H1 (cell line): ENCODE measurements around the gene EED. TPM values are rescaled to one million over a fixed set of nuclear protein-coding genes. Genes with fewer than 3 reads are reported as not detected.

Source experiments
- CTCF ChIA-PET: fragments of 300-600 bp; sonication (Branson Sonifier 250); formaldehyde crosslinking; loops from one replicate; lab custom pipeline; 2021; ENCODE audit not compliant: partially characterized antibody; lab: Charles Lee
- POLR2A ChIA-PET: fragments of 300-600 bp; sonication (Branson Sonifier 250); formaldehyde crosslinking; loops from one replicate; lab custom pipeline; 2021; ENCODE audit warnings: inconsistent platforms; ENCODE audit not compliant: partially characterized antibody; lab: Charles Lee
- DNase-seq, 2 experiments: peaks; one replicate each; pipeline versions ENCODE4 v3.0.0 to v3.0.0-alpha.2; 2010 to 2022; ENCODE audit warnings: low spot score in 2 of 2, low read depth in 1 of 2, mixed read lengths in 1 of 2
- FAIRE-seq: peaks from 2 replicates; lab custom pipeline; 2011; peaks lifted over from hg19 to GRCh38; lab: Jason Lieb, UNC
- H2AFZ ChIP-seq: 2 replicates; pipeline ENCODE4 v1.8.1; 2012; ENCODE audit warnings: low read length, inconsistent platforms
- H2AK5ac ChIP-seq: 2 replicates; pipeline ENCODE4 v1.6.1; 2013; ENCODE audit warnings: low read depth, low read length
- H2BK120ac ChIP-seq: replicated peaks from 2 replicates; pipeline ENCODE3; 2013; ENCODE audit warnings: low read depth, low read length, inconsistent platforms
- H2BK12ac ChIP-seq: 2 replicates; pipeline ENCODE4 v1.6.1; 2013; ENCODE audit warnings: low read depth, low read length
- H2BK15ac ChIP-seq: 2 replicates; pipeline ENCODE4 v1.6.1; 2013; ENCODE audit warnings: low read length
- H2BK20ac ChIP-seq: 2 replicates; pipeline ENCODE4 v1.6.1; 2013; ENCODE audit warnings: low read length
- H2BK5ac ChIP-seq: 2 replicates; pipeline ENCODE4 v1.6.1; 2013; ENCODE audit warnings: low read depth, low read length
- H3K14ac ChIP-seq: 2 replicates; pipeline ENCODE4 v1.6.1; 2013; ENCODE audit warnings: inconsistent platforms; ENCODE audit not compliant: insufficient read length
- H3K18ac ChIP-seq: 2 replicates; pipeline ENCODE4 v1.6.1; 2013; ENCODE audit warnings: low read length; ENCODE audit errors: extremely low read depth
- H3K23ac ChIP-seq: 2 replicates; pipeline ENCODE4 v1.6.1; 2013; ENCODE audit warnings: inconsistent platforms; ENCODE audit not compliant: insufficient read length
- H3K23me2 ChIP-seq: 2 replicates; pipeline ENCODE4 v1.6.1; 2013; ENCODE audit warnings: low read depth, low read length
- H3K27ac ChIP-seq: 2 replicates; pipeline ENCODE4 v1.6.1; 2011; ENCODE audit warnings: low read depth, low read length, inconsistent platforms
- H3K27me3 ChIP-seq, 4 experiments: replicated peaks in 1 of 4; 1 replicate in 1 of 4; 2 replicates in 3 of 4; pipeline versions ENCODE4 v1.6.1 to v1.8.1; 2011 to 2013; ENCODE audit warnings: low read length in 3 of 4, mild to moderate bottlenecking in 3 of 4, inconsistent platforms in 2 of 4, mixed read lengths in 2 of 4, moderate library complexity in 1 of 4; ENCODE audit not compliant: control insufficient read depth in 3 of 4, insufficient read depth in 3 of 4; ENCODE audit errors: extremely low read depth in 1 of 4
- H3K36me3 ChIP-seq, 4 experiments: 2 replicates each; pipeline versions ENCODE4 v1.6.1 to v1.8.1; 2011 to 2013; ENCODE audit warnings: mild to moderate bottlenecking in 4 of 4, low read length in 3 of 4, moderate library complexity in 2 of 4, control low read depth in 1 of 4, inconsistent platforms in 1 of 4; ENCODE audit not compliant: insufficient read depth in 4 of 4, control insufficient read depth in 2 of 4
- H3K4ac ChIP-seq: replicated peaks from 2 replicates; pipeline ENCODE3; 2013; ENCODE audit warnings: low read length, low read depth, mixed read lengths, inconsistent platforms; ENCODE audit not compliant: insufficient read length
- H3K4me1 ChIP-seq, 4 experiments: replicated peaks in 1 of 4; 1 replicate in 1 of 4; 2 replicates in 3 of 4; pipeline versions ENCODE4 v1.6.1 to v1.8.1; 2011 to 2013; ENCODE audit warnings: low read length in 3 of 4, inconsistent platforms in 2 of 4, mixed read lengths in 1 of 4; ENCODE audit not compliant: insufficient read depth in 4 of 4, control insufficient read depth in 3 of 4
- H3K4me2 ChIP-seq, 2 experiments: 2 replicates each; pipeline versions ENCODE4 v1.6.1 to v1.8.1; 2011 to 2013; ENCODE audit warnings: low read depth in 2 of 2, low read length in 2 of 2, control low read depth in 1 of 2, inconsistent platforms in 1 of 2, mild to moderate bottlenecking in 1 of 2; ENCODE audit not compliant: insufficient read depth in 1 of 2
- H3K4me3 ChIP-seq, 4 experiments: fragments of 200-600, 300-600 bp in 1 of 4; sonication (generic), shearing (Covaris generic), sonication (Bioruptor Twin) in 1 of 4; 2 replicates each; pipeline versions ENCODE4 v1.5.1 to v1.8.1; 2011 to 2016; ENCODE audit warnings: low read length in 4 of 4, low read depth in 3 of 4, control low read depth in 2 of 4, inconsistent platforms in 2 of 4, mild to moderate bottlenecking in 2 of 4, mixed read lengths in 1 of 4, moderate library complexity in 1 of 4; ENCODE audit not compliant: insufficient read depth in 2 of 4; ENCODE audit errors: extremely low read depth in 1 of 4
- H3K56ac ChIP-seq: replicated peaks from 2 replicates; pipeline ENCODE3; 2013; ENCODE audit warnings: low read depth, mild to moderate bottlenecking, mixed read lengths, low read length, inconsistent platforms; ENCODE audit not compliant: insufficient read length
- H3K79me1 ChIP-seq: 2 replicates; pipeline ENCODE4 v1.6.1; 2013; ENCODE audit warnings: low read depth, low read length, control low read depth
- H3K79me2 ChIP-seq, 2 experiments: 2 replicates each; pipeline versions ENCODE4 v1.6.1 to v1.8.1; 2012 to 2013; ENCODE audit warnings: low read length in 2 of 2, mild to moderate bottlenecking in 2 of 2, inconsistent platforms in 1 of 2; ENCODE audit not compliant: insufficient read depth in 2 of 2, control insufficient read depth in 1 of 2
- H3K9ac ChIP-seq, 4 experiments: replicated peaks in 1 of 4; 1 replicate in 1 of 4; 2 replicates in 3 of 4; pipeline versions ENCODE4 v1.6.1 to v1.8.1; 2011 to 2013; ENCODE audit warnings: low read depth in 3 of 4, low read length in 3 of 4, control low read depth in 2 of 4, mild to moderate bottlenecking in 2 of 4, moderate library complexity in 2 of 4, inconsistent platforms in 1 of 4; ENCODE audit errors: extremely low read depth in 1 of 4
- H3K9me3 ChIP-seq, 2 experiments: 2 replicates each; pipeline versions ENCODE4 v1.6.1 to v1.8.1; 2012 to 2013; ENCODE audit warnings: mild to moderate bottlenecking in 2 of 2, moderate library complexity in 2 of 2, control low read depth in 1 of 2, inconsistent platforms in 1 of 2, low read depth in 1 of 2, low read length in 1 of 2, mixed read lengths in 1 of 2; ENCODE audit not compliant: insufficient read depth in 2 of 2
- H4K20me1 ChIP-seq, 2 experiments: replicated peaks in 1 of 2; 2 replicates each; pipeline versions ENCODE3 to v1.8.1; 2011 to 2013; ENCODE audit warnings: inconsistent platforms in 2 of 2, low read length in 2 of 2, mild to moderate bottlenecking in 1 of 2; ENCODE audit not compliant: insufficient read depth in 2 of 2, control insufficient read depth in 1 of 2
- H4K5ac ChIP-seq: 2 replicates; pipeline ENCODE4 v1.6.1; 2013; ENCODE audit warnings: low read length, low read depth, mixed read lengths, inconsistent platforms; ENCODE audit not compliant: insufficient read length
- H4K8ac ChIP-seq: 2 replicates; pipeline ENCODE4 v1.8.0; 2013; ENCODE audit warnings: mild to moderate bottlenecking, moderate library complexity, low read length, inconsistent platforms; ENCODE audit not compliant: insufficient read depth; ENCODE audit errors: extremely low read depth
- H4K91ac ChIP-seq: replicated peaks from 2 replicates; pipeline ENCODE3; 2013; ENCODE audit warnings: low read length, mixed read lengths, inconsistent platforms; ENCODE audit not compliant: insufficient read length
- WGBS, 2 experiments: shearing (Covaris generic) in 1 of 2; methylation state at CpG; one replicate each; pipeline versions ENCODE4 v1.1.6 to v1.1.7; 2013 to 2015; ENCODE audit warnings: low lambda C conversion rate in 2 of 2, mixed read lengths in 2 of 2, inconsistent platforms in 1 of 2, low coverage in 1 of 2, missing lambda C conversion rate in 1 of 2; ENCODE audit not compliant: insufficient replicate concordance in 2 of 2, insufficient coverage in 1 of 2, insufficient read length in 1 of 2; ENCODE audit errors: extremely low coverage in 1 of 2, missing lambda C conversion rate in 1 of 2; 5-methylcytosine and 5-hydroxymethylcytosine counted together
- polyA plus RNA-seq, 7 experiments: library from polyadenylated mRNA; depleted of rRNA in 3 of 7; stranded (reverse) in 5 of 7; unstranded in 2 of 7; fragments of >200 nt in 5 of 7; fragments of 200-250 nt in 2 of 7; gene quantifications; 1 replicate in 5 of 7; 2 replicates in 1 of 7; 4 replicates in 1 of 7; pipeline versions ENCODE4 v1.2.1 to v1.2.3, GENCODE V29; 2011 to 2013; ENCODE audit warnings: missing spikeins in 2 of 7, mixed read lengths in 2 of 7
- total RNA-seq: library from RNA; stranded (reverse); fragmentation: NEBNext Ultra II Directional; extraction: Animal tissue kit (Norgen Biotek cat#: 25700); gene quantifications from 2 replicates; pipeline ENCODE4 v1.2.1, GENCODE V29; 2021
- TF ChIP-seq, protein P1 (sequence below): IDR thresholded peaks from 2 replicates; pipeline ENCODE4 v1.6.1; 2012; ENCODE audit warnings: inconsistent platforms

EED gene
- total and polyA plus RNA-seq, 2 of the 8 experiments (the other 6 are each of a cell fraction or from before 2014, with no cell fraction given): 12.6 to 26.9 TPM

DNA sequence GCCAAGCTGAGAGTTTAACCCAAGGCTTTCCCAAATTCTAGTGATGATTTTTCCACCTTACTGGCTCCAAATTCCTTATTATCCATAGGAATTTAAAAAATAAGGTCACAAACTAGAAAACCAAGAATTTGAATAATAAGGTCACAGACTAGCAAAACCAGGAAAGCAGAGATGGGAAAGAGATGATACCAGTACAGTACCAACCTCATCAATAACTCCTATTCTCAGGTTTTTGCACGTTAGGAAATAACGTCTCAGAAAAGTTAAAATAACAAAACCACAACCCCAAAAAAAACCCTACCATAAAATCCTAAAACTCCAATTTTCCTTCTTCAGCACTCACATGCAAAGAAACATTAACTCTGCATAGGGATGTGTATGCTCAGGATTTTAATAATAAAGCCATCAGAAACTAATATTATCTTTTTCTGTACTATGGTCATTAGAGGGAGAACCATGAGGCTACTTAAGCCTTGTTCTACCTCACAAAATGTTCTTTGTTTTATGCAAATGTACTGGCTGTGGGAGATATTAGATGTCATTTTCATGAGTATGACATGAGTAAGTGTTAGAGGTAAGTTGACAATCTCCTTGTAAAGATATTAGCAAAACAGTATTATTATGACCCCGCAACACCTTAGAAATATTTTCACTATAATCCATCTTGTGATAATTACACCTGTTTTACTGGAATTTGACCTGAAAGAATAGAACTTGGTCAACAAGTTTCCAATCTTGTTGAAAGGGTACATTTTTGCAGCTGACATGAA is 16.1 kb upstream of the EED start:
- no peak overlapping the region for H3K4ac ChIP-seq
- no peak overlapping the region for H3K4me3 ChIP-seq
- TF ChIP-seq, protein P1, sequence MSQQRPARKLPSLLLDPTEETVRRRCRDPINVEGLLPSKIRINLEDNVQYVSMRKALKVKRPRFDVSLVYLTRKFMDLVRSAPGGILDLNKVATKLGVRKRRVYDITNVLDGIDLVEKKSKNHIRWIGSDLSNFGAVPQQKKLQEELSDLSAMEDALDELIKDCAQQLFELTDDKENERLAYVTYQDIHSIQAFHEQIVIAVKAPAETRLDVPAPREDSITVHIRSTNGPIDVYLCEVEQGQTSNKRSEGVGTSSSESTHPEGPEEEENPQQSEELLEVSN: no peak
- no peak overlapping the region for H3K23ac ChIP-seq
- H4K8ac ChIP-seq: no peak overlapping the region
- no peak overlapping the region for H3K27ac ChIP-seq
- H4K20me1 ChIP-seq: no peaks in the 10 kb centered on the region
- H3K36me3 ChIP-seq: no peaks in the 10 kb centered on the region
- no peak overlapping the region for H2BK12ac ChIP-seq
- H3K27me3 ChIP-seq: no peaks in the 10 kb centered on the region
- H3K9me3 ChIP-seq: 0 out of 4 replicates have a peak, but pooled peaks cover 0 to 4% of the 10 kb centered on the region in 2 experiments
- FAIRE-seq (no peak), DNase-seq (no peak)
- ChIA-PET POLR2A (interaction anchor here (3.4 kb wide), 1 partner anchor 16 kb away, joined by 15 read pairs; the partner anchor contains the start of gene EED), CTCF (interaction anchor here (0.8 to 3.0 kb wide), 4 partner anchors 10 to 28 kb away, joined by 3 to 18 read pairs (median 4); partner anchors contain the start of gene EED)
- no peak overlapping the region for H3K9ac ChIP-seq
- H2AK5ac ChIP-seq: no peak overlapping the region
- no peaks in the 10 kb centered on the region for H3K23me2 ChIP-seq
- no peak overlapping the region for H2BK5ac ChIP-seq
- WGBS, 2 experiments: 90% methylated on average over 3 of the region's 3 CpGs; no CpG with 5 or more reads in 1 of the 2 experiments
- no peak overlapping the region for H2BK120ac ChIP-seq
- no peak overlapping the region for H2BK15ac ChIP-seq
- H3K79me2 ChIP-seq: no peaks in the 10 kb centered on the region
- H3K4me1 ChIP-seq: 0 out of 7 replicates have a peak, but pooled peaks cover 0 to 5% (median 0%) of the 10 kb centered on the region in 4 experiments
- H2AFZ ChIP-seq: no peak overlapping the region
- no peak overlapping the region for H3K18ac ChIP-seq
- H3K79me1 ChIP-seq: no peaks in the 10 kb centered on the region
- no peak overlapping the region for H4K5ac ChIP-seq
- H4K91ac ChIP-seq: no peak overlapping the region
- no peak overlapping the region for H3K14ac ChIP-seq
- H3K4me2 ChIP-seq: no peak overlapping the region
- H2BK20ac ChIP-seq: no peak overlapping the region
- no peak overlapping the region for H3K56ac ChIP-seq
